ENCODE data around the gene GABRG3. TPM values are rescaled to one million over a fixed set of nuclear protein-coding genes. Genes with fewer than 3 reads are reported as not detected.

GABRG3 gene
- total and polyA plus RNA-seq, 7 donors: under 0.01 to 0.28 (median 0.05) TPM; not detected in 3

DNA sequence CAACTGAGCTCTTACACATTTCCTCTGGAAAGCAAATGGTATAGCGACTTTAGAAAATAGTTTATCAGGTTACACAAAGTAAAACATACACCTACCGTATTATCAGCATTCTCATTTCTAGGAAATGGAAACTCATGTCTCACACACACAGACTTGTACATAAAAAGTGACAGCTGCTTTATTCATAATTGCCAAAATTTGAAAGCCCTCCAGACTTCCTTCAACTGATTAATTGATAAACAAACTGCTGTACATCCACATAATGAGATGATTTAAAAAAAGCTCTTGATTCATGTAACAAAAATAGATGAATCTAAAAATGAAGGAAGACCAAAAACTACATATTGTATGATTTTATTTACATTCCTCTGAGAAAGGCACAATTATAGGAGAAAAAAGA, 425.5 kb downstream of the GABRG3 start:
- WGBS, 2 donors: 68 to 86% methylated on average over 2 of the region's 2 CpGs
- no peaks in the 10 kb centered on the region for H3K4me1 ChIP-seq
- H3K9me3 ChIP-seq: no peaks in the 10 kb centered on the region
- no peak overlapping the region for H3K4me3 ChIP-seq
- H3K36me3 ChIP-seq: no peaks in the 10 kb centered on the region
- no peak overlapping the region for H3K27ac ChIP-seq
- no peak for DNase-seq
- H3K27me3 ChIP-seq: no peaks in the 10 kb centered on the region
- TF ChIP-seq POLR2A (IDR thresholded peaks at IDR 0.05): no peak
- TF ChIP-seq POLR2AphosphoS5 (IDR thresholded peaks at IDR 0.05): no peak
- no peak for TF ChIP-seq EP300 (IDR thresholded peaks at IDR 0.05)
- TF ChIP-seq CTCF (IDR thresholded peaks at IDR 0.05): no peak
- intact Hi-C loops (cut with DNase I): no loop called here

DNA sequence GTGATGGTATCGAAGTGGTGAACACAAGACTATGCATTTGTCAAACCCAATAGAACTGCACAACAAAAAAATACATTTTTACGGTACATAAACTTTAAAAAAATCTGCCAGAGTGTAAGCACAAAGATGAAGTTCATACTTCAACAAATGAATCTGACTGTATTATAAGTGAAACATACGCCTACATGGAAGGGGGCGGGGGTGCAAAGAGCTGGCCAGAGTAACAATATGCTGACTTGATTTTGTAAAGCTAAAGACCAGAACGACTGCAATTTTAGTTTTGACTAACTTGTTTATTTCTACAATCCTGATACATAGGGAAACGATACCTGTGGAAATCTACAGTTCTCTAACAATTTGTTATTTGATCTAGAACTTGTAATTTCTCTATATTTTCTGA, 426.0 kb downstream of the GABRG3 start:
- Histone ChIP-seq H3K9me3 (no peaks in the 10 kb centered on the region), H3K4me3 (no peak overlapping the region), H3K27me3 (no peaks in the 10 kb centered on the region), H3K4me1 (no peaks in the 10 kb centered on the region), H3K36me3 (no peaks in the 10 kb centered on the region), H3K27ac (no peak overlapping the region)
- intact Hi-C loops (cut with DNase I): no loop called here
- DNase-seq: no peak
- 91 to 93% methylated on average over 6 of the region's 6 CpGs for WGBS, 2 donors
- TF ChIP-seq POLR2AphosphoS5 (IDR thresholded peaks at IDR 0.05) (no peak), EP300 (IDR thresholded peaks at IDR 0.05) (no peak), CTCF (IDR thresholded peaks at IDR 0.05) (no peak), POLR2A (IDR thresholded peaks at IDR 0.05) (no peak)

DNA sequence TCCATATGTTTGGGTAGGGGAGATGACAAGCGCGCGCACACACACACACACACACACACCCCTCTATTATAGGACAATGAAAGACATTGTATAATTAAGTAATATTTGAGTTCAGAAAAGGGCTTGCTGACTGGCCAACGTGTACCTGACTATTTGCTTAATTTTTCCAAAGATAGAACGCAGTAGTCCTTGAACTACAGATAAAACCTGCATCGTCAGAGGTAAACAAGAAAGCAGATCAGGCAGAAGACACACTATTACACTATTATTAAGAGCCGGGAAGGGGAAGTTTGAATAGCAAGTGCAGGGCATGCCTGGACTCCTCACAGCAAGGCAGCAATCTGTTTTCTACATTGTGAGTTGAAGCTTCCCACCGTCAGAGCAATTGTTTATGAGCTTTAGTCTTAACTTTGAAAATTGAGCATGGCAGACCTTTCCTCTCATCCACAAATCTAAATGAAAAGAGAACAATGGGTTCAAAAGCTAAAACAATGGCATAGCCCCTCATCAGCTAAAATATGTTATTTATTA, 427.7 kb downstream of the GABRG3 start:
- Histone ChIP-seq H3K4me3 (no peak overlapping the region), H3K36me3 (no peaks in the 10 kb centered on the region), H3K9me3 (no peaks in the 10 kb centered on the region), H3K4me1 (no peaks in the 10 kb centered on the region), H3K27ac (no peak overlapping the region), H3K27me3 (no peaks in the 10 kb centered on the region)
- 76 to 78% methylated on average over 8 of the region's 8 CpGs for WGBS, 2 donors
- no peak for DNase-seq
- intact Hi-C loops (cut with DNase I): no loop called here
- TF ChIP-seq POLR2A (IDR thresholded peaks at IDR 0.05): no peak
- TF ChIP-seq CTCF (IDR thresholded peaks at IDR 0.05): no peak
- no peak for TF ChIP-seq POLR2AphosphoS5 (IDR thresholded peaks at IDR 0.05)
- no peak for TF ChIP-seq EP300 (IDR thresholded peaks at IDR 0.05)

DNA sequence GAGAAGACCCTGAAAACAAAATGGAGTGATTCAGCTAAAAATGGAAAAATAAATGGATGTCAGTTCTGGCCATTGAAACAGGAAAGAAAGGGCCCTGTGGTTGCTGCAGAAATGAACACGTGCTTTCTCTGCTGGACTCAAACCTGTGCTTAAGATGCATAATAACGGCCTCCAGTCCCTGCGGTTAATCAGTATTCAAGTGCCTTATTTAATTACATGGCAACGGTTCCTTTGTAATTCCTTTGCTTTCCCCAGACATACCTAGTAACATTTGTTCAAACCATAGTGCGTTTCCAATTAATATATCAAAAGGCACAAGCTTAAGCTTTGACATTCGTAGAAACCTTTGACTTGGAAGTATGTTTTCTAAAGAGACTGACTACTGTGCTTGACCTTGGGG, 428.3 kb downstream of the GABRG3 start:
- intact Hi-C loops (cut with DNase I): no loop called here
- no peak overlapping the region for H3K4me3 ChIP-seq
- no peaks in the 10 kb centered on the region for H3K36me3 ChIP-seq
- H3K27ac ChIP-seq: no peak overlapping the region
- peaks cover 0 to under 1% (median 0%) of the 10 kb centered on the region in 4 donors for H3K9me3 ChIP-seq
- no peaks in the 10 kb centered on the region for H3K27me3 ChIP-seq
- no peaks in the 10 kb centered on the region for H3K4me1 ChIP-seq
- 65 to 70% methylated on average over 6 of the region's 6 CpGs for WGBS, 2 donors
- TF ChIP-seq EP300 (IDR thresholded peaks at IDR 0.05) (no peak), POLR2AphosphoS5 (IDR thresholded peaks at IDR 0.05) (no peak), POLR2A (IDR thresholded peaks at IDR 0.05) (no peak), CTCF (IDR thresholded peaks at IDR 0.05) (no peak)
- DNase-seq: no peak

- Histone ChIP-seq H3K9me3 (peaks cover 0 to 7% (median 0%) of the 10 kb centered on the region in 4 donors), H3K36me3 (no peaks in the 10 kb centered on the region), H3K27me3 (no peaks in the 10 kb centered on the region), H3K4me1 (no peaks in the 10 kb centered on the region), H3K27ac (no peak overlapping the region), H3K4me3 (no peak overlapping the region)
- no peak for DNase-seq
- 84 to 85% methylated on average over 5 of the region's 5 CpGs for WGBS, 2 donors
- intact Hi-C loops (cut with DNase I): no loop called here
- TF ChIP-seq POLR2A (IDR thresholded peaks at IDR 0.05) (no peak), CTCF (IDR thresholded peaks at IDR 0.05) (no peak)
Measured at GRCh38 chr15:27401471-27401870, 430.5 kb downstream of the GABRG3 start.
